HG03039 (cell line): Measurements from ENCODE around the gene SDC3.

ENCODE experiments used
- ATAC-seq: cut with Tn5 transposase; IDR thresholded peaks from one replicate; pipeline ENCODE4 v1.9.1; 2021; ENCODE audit warnings: mild to moderate bottlenecking, moderate library complexity; ENCODE audit not compliant: unreplicated experiment

The SDC3 gene

GRCh38 chr1:30855686-30856259 lies 52.8 kb downstream of the SDC3 start:
- no peak for ATAC-seq

- ATAC-seq = no peak
Measured at GRCh38 chr1:30853350-30853749, 55.2 kb downstream of the SDC3 start.

- ATAC-seq = no peak
Measured at GRCh38 chr1:30852026-30852425, 56.5 kb downstream of the SDC3 start.

- no peak for ATAC-seq
Measured at GRCh38 chr1:30851286-30851685, 57.3 kb downstream of the SDC3 start.

GRCh38 chr1:30850607-30851006 lies 58.0 kb downstream of the SDC3 start:
- ATAC-seq = no peak

GRCh38 chr1:30848130-30848529 lies 60.4 kb downstream of the SDC3 start:
- no peak for ATAC-seq

GRCh38 chr1:30847358-30847972 lies 61.1 kb downstream of the SDC3 start:
- ATAC-seq = no peak

GRCh38 chr1:30846587-30846986 lies 62.0 kb downstream of the SDC3 start:
- no peak for ATAC-seq

GRCh38 chr1:30845904-30846290 lies 62.7 kb downstream of the SDC3 start:
- no peak for ATAC-seq

- no peak for ATAC-seq
Measured at GRCh38 chr1:30845237-30845903, 63.2 kb downstream of the SDC3 start.

GRCh38 chr1:30844631-30845030 lies 63.9 kb downstream of the SDC3 start:
- ATAC-seq = no peak

GRCh38 chr1:30842697-30843354 lies 65.7 kb downstream of the SDC3 start:
- no peak for ATAC-seq

- no peak for ATAC-seq
Measured at GRCh38 chr1:30840904-30841598, 67.5 kb downstream of the SDC3 start.

GRCh38 chr1:30839827-30840359 lies 68.7 kb downstream of the SDC3 start:
- ATAC-seq = no peak

GRCh38 chr1:30838996-30839395 lies 69.6 kb downstream of the SDC3 start:
- ATAC-seq = no peak

- no peak for ATAC-seq
Measured at GRCh38 chr1:30837653-30838052, 70.9 kb downstream of the SDC3 start.

GRCh38 chr1:30834253-30834652 lies 74.3 kb downstream of the SDC3 start:
- ATAC-seq = no peak

- no peak for ATAC-seq
Measured at GRCh38 chr1:30830537-30830936, 78.0 kb downstream of the SDC3 start.

- ATAC-seq = no peak
Measured at GRCh38 chr1:30829889-30830288, 78.7 kb downstream of the SDC3 start.

- no peak for ATAC-seq
Measured at GRCh38 chr1:30824736-30825429, 83.7 kb downstream of the SDC3 start.
